H1 (cell line): Measurements from ENCODE around the gene SMTN. TPM values are rescaled to one million over a fixed set of nuclear protein-coding genes. Genes with fewer than 3 reads are reported as not detected.

Experiments used
- HDAC6 ChIP-seq: IDR thresholded peaks from one replicate; pipeline ENCODE4 v1.7.1; 2012; ENCODE audit warnings: low read depth, mild to moderate bottlenecking, inconsistent platforms, low read length, moderate library complexity
- KDM1A ChIP-seq: fragments of 200-600, 300-600 bp; sonication (generic); IDR thresholded peaks from 2 replicates; pipeline ENCODE4 v1.7.1; 2016; ENCODE audit warnings: mild to moderate bottlenecking, low read length, borderline replicate concordance
- KDM4A ChIP-seq: IDR thresholded peaks from one replicate; pipeline ENCODE4 v1.7.1; 2012; ENCODE audit warnings: low read depth, mild to moderate bottlenecking, moderate library complexity, low read length, inconsistent platforms; ENCODE audit not compliant: severe bottlenecking
- RXRA ChIP-seq: IDR thresholded peaks from 2 replicates; pipeline ENCODE4 v1.6.1; 2011; ENCODE audit warnings: low read depth, mild to moderate bottlenecking, low read length, moderate library complexity; ENCODE audit not compliant: insufficient read depth
- TAF1 ChIP-seq: IDR thresholded peaks from 2 replicates; pipeline ENCODE4 v1.6.1; 2011; ENCODE audit warnings: mild to moderate bottlenecking, low read depth, low read length
- polyA plus RNA-seq, 7 experiments: library from polyadenylated mRNA; depleted of rRNA in 3 of 7; stranded (reverse) in 5 of 7; unstranded in 2 of 7; fragments of >200 nt in 5 of 7; fragments of 200-250 nt in 2 of 7; gene quantifications; 1 replicate in 5 of 7; 2 replicates in 1 of 7; 4 replicates in 1 of 7; pipeline versions ENCODE4 v1.2.1 to v1.2.3, GENCODE V29; 2011 to 2013; ENCODE audit warnings: missing spikeins in 2 of 7, mixed read lengths in 2 of 7
- total RNA-seq: library from RNA; stranded (reverse); fragmentation: NEBNext Ultra II Directional; extraction: Animal tissue kit (Norgen Biotek cat#: 25700); gene quantifications from 2 replicates; pipeline ENCODE4 v1.2.1, GENCODE V29; 2021
- TF ChIP-seq, protein P1 (sequence below): fragments of 300-600 bp; sonication (generic); IDR thresholded peaks from 2 replicates; pipeline ENCODE4 v1.7.1; 2012; ENCODE audit warnings: low read length, moderate library complexity, mild to moderate bottlenecking, inconsistent platforms; ENCODE audit not compliant: insufficient replicate concordance
- TF ChIP-seq, protein P2 (sequence below): IDR thresholded peaks from 2 replicates; pipeline ENCODE4 v1.6.1; 2012; ENCODE audit warnings: low read length, inconsistent platforms

SMTN gene
- total and polyA plus RNA-seq, 2 of the 8 experiments (the other 6 are each of a cell fraction or from before 2014, with no cell fraction given): 12.3 to 20.8 TPM

DNA sequence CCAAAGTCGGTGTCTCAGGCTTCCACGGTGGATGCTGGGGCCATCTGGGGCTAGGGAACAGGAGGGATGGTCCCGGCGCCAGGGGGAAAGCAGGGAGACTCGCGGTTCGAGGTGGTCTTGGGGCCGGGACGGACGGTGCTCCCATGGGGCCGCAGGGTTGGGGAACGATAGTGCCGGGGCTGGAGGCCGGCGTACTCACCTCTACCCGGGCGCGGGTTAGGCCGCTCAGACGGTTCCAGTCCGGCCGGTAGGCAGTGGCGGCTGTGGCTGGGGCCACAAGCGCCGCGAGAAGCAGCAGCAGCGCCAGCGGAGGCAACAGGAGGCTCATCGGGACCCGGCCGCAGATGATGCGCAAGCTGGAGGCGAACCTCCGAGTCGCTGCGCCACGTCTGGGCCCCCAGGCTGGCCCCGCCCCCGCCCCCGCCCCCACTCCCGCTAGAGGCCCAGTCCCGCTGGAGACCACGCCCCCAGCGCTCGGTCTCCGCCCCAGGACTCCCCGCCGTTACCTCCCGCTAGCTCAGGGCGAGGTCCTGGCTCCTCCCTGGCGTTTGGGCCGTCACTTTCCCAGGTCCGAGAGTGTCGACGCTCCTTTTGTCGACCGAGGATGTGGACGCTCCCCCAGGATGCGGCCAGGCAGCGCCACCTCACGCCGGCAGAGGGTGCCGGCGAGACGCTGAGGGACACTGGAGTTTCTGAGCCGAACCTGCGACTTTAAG is 26.2 kb downstream of the SMTN start, which contains the start of gene SELENOM (continued):
- TF ChIP-seq, protein P1, sequence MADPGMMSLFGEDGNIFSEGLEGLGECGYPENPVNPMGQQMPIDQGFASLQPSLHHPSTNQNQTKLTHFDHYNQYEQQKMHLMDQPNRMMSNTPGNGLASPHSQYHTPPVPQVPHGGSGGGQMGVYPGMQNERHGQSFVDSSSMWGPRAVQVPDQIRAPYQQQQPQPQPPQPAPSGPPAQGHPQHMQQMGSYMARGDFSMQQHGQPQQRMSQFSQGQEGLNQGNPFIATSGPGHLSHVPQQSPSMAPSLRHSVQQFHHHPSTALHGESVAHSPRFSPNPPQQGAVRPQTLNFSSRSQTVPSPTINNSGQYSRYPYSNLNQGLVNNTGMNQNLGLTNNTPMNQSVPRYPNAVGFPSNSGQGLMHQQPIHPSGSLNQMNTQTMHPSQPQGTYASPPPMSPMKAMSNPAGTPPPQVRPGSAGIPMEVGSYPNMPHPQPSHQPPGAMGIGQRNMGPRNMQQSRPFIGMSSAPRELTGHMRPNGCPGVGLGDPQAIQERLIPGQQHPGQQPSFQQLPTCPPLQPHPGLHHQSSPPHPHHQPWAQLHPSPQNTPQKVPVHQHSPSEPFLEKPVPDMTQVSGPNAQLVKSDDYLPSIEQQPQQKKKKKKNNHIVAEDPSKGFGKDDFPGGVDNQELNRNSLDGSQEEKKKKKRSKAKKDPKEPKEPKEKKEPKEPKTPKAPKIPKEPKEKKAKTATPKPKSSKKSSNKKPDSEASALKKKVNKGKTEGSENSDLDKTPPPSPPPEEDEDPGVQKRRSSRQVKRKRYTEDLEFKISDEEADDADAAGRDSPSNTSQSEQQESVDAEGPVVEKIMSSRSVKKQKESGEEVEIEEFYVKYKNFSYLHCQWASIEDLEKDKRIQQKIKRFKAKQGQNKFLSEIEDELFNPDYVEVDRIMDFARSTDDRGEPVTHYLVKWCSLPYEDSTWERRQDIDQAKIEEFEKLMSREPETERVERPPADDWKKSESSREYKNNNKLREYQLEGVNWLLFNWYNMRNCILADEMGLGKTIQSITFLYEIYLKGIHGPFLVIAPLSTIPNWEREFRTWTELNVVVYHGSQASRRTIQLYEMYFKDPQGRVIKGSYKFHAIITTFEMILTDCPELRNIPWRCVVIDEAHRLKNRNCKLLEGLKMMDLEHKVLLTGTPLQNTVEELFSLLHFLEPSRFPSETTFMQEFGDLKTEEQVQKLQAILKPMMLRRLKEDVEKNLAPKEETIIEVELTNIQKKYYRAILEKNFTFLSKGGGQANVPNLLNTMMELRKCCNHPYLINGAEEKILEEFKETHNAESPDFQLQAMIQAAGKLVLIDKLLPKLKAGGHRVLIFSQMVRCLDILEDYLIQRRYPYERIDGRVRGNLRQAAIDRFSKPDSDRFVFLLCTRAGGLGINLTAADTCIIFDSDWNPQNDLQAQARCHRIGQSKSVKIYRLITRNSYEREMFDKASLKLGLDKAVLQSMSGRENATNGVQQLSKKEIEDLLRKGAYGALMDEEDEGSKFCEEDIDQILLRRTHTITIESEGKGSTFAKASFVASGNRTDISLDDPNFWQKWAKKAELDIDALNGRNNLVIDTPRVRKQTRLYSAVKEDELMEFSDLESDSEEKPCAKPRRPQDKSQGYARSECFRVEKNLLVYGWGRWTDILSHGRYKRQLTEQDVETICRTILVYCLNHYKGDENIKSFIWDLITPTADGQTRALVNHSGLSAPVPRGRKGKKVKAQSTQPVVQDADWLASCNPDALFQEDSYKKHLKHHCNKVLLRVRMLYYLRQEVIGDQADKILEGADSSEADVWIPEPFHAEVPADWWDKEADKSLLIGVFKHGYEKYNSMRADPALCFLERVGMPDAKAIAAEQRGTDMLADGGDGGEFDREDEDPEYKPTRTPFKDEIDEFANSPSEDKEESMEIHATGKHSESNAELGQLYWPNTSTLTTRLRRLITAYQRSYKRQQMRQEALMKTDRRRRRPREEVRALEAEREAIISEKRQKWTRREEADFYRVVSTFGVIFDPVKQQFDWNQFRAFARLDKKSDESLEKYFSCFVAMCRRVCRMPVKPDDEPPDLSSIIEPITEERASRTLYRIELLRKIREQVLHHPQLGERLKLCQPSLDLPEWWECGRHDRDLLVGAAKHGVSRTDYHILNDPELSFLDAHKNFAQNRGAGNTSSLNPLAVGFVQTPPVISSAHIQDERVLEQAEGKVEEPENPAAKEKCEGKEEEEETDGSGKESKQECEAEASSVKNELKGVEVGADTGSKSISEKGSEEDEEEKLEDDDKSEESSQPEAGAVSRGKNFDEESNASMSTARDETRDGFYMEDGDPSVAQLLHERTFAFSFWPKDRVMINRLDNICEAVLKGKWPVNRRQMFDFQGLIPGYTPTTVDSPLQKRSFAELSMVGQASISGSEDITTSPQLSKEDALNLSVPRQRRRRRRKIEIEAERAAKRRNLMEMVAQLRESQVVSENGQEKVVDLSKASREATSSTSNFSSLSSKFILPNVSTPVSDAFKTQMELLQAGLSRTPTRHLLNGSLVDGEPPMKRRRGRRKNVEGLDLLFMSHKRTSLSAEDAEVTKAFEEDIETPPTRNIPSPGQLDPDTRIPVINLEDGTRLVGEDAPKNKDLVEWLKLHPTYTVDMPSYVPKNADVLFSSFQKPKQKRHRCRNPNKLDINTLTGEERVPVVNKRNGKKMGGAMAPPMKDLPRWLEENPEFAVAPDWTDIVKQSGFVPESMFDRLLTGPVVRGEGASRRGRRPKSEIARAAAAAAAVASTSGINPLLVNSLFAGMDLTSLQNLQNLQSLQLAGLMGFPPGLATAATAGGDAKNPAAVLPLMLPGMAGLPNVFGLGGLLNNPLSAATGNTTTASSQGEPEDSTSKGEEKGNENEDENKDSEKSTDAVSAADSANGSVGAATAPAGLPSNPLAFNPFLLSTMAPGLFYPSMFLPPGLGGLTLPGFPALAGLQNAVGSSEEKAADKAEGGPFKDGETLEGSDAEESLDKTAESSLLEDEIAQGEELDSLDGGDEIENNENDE: no peak
- TF ChIP-seq, protein P2, sequence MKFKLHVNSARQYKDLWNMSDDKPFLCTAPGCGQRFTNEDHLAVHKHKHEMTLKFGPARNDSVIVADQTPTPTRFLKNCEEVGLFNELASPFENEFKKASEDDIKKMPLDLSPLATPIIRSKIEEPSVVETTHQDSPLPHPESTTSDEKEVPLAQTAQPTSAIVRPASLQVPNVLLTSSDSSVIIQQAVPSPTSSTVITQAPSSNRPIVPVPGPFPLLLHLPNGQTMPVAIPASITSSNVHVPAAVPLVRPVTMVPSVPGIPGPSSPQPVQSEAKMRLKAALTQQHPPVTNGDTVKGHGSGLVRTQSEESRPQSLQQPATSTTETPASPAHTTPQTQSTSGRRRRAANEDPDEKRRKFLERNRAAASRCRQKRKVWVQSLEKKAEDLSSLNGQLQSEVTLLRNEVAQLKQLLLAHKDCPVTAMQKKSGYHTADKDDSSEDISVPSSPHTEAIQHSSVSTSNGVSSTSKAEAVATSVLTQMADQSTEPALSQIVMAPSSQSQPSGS: no peak
- TF ChIP-seq HDAC6: no peak
- peak; percentile 90 for TF ChIP-seq KDM4A
- TF ChIP-seq RXRA: 0 out of 2 replicates have a peak, but pooled peaks have one; percentile 44
- peak; percentile 55; the same call in 1 of the 2 replicates for TF ChIP-seq TAF1
- no peak for TF ChIP-seq KDM1A
